Neural cell (in vitro differentiated cells): Measurements from ENCODE around the gene RAB34. TPM values are rescaled to one million over a fixed set of nuclear protein-coding genes. Genes with fewer than 3 reads are reported as not detected.

Experiments
- H2AFZ ChIP-seq: fragments of 200-600, 300-800 bp; sonication (generic), shearing (Covaris generic); 2 replicates; pipeline ENCODE4 v1.6.0; 2014; ENCODE audit warnings: low read depth, mild to moderate bottlenecking, antibody characterized with exemption, low read length, moderate library complexity
- H3F3A ChIP-seq: fragments of 200-600 bp; shearing (Covaris generic); 2 replicates; pipeline ENCODE4 v1.6.1; 2016; ENCODE audit warnings: mild to moderate bottlenecking, moderate library complexity, mixed read lengths, antibody characterized with exemption, low read length; ENCODE audit not compliant: insufficient read depth, poor library complexity, severe bottlenecking
- H3K27ac ChIP-seq: fragments of 200-600, 300-800 bp; sonication (generic), shearing (Covaris generic); 2 replicates; pipeline ENCODE4 v1.5.1; 2014; ENCODE audit warnings: mild to moderate bottlenecking, low read length, moderate library complexity
- H3K27me3 ChIP-seq: fragments of 300-800, 200-600 bp; sonication (generic), shearing (Covaris generic); 2 replicates; pipeline ENCODE4 v1.6.0; 2014; ENCODE audit warnings: mild to moderate bottlenecking, low read depth, low read length, moderate library complexity; ENCODE audit not compliant: insufficient read depth
- H3K36me3 ChIP-seq: fragments of 300-800, 200-600 bp; sonication (generic), shearing (Covaris generic); 2 replicates; pipeline ENCODE4 v1.5.1; 2014; ENCODE audit warnings: mild to moderate bottlenecking, antibody characterized with exemption, low read length, moderate library complexity; ENCODE audit not compliant: insufficient read depth
- H3K4me2 ChIP-seq: fragments of 300-800, 200-600 bp; sonication (generic), shearing (Covaris generic); 2 replicates; pipeline ENCODE4 v1.6.0; 2014; ENCODE audit warnings: mild to moderate bottlenecking, low read length
- H3K4me3 ChIP-seq: fragments of 300-800, 200-600 bp; sonication (generic), shearing (Covaris generic); 2 replicates; pipeline ENCODE4 v1.5.1; 2014; ENCODE audit warnings: mild to moderate bottlenecking, low read length, moderate library complexity
- H3K79me2 ChIP-seq: fragments of 200-600 bp; shearing (Covaris generic); replicated peaks from 2 replicates; pipeline ENCODE4 v1.6.0; 2014; ENCODE audit warnings: mild to moderate bottlenecking, low read length, moderate library complexity; ENCODE audit not compliant: insufficient read depth
- H3K9ac ChIP-seq: fragments of 300-800, 200-600 bp; sonication (generic), shearing (Covaris generic); 2 replicates; pipeline ENCODE4 v1.6.1; 2016; ENCODE audit warnings: mild to moderate bottlenecking, low read length, mixed read lengths
- H3K9me2 ChIP-seq: fragments of 200-600 bp; shearing (Covaris generic); 2 replicates; pipeline ENCODE4 v1.6.1; 2016; ENCODE audit warnings: mild to moderate bottlenecking, low read length, mixed read lengths; ENCODE audit not compliant: insufficient read depth
- H3K9me3 ChIP-seq: fragments of 200-600, 300-800 bp; sonication (generic), shearing (Covaris generic); 2 replicates; pipeline ENCODE4 v1.6.1; 2016; ENCODE audit warnings: mild to moderate bottlenecking, mixed run types, low read length, moderate library complexity, mixed read lengths
- H4K20me1 ChIP-seq: fragments of 200-600 bp; shearing (Covaris generic); 2 replicates; pipeline ENCODE4 v1.6.1; 2016; ENCODE audit warnings: mild to moderate bottlenecking, mixed run types; ENCODE audit not compliant: insufficient read depth
- CTCF ChIP-seq: fragments of 450-650 bp; IDR thresholded peaks from 2 replicates; pipeline ENCODE4 v1.5.1; 2014; ENCODE audit warnings: antibody characterized with exemption, mild to moderate bottlenecking, moderate library complexity; ENCODE audit not compliant: poor library complexity, severe bottlenecking
- EP300 ChIP-seq: fragments of 450-650 bp; conservative IDR thresholded peaks from 2 replicates; pipeline ENCODE4 v1.6.1; 2014; ENCODE audit warnings: antibody characterized with exemption, mild to moderate bottlenecking, moderate library complexity; ENCODE audit not compliant: poor library complexity, severe bottlenecking
- EZH2 ChIP-seq: fragments of 200-600, 300-800 bp; shearing (Covaris generic), sonication (generic); IDR thresholded peaks from 2 replicates; pipeline ENCODE4 v1.6.1; 2014; ENCODE audit warnings: antibody characterized with exemption, low read length, borderline replicate concordance, mild to moderate bottlenecking; ENCODE audit not compliant: insufficient read depth, poor library complexity, severe bottlenecking
- MXI1 ChIP-seq: fragments of 450-650 bp; conservative IDR thresholded peaks from 2 replicates; pipeline ENCODE4 v1.6.1; 2014; ENCODE audit warnings: antibody characterized with exemption, mild to moderate bottlenecking; ENCODE audit not compliant: poor library complexity, severe bottlenecking
- POLR2AphosphoS5 ChIP-seq: IDR thresholded peaks from 2 replicates; pipeline ENCODE4 v1.6.1; 2012
- RAD21 ChIP-seq: fragments of 450-650 bp; conservative IDR thresholded peaks from 2 replicates; pipeline ENCODE4 v1.6.1; 2014; ENCODE audit warnings: antibody characterized with exemption, mild to moderate bottlenecking, moderate library complexity
- REST ChIP-seq: IDR thresholded peaks from 2 replicates; pipeline ENCODE4 v1.6.1; 2012; ENCODE audit warnings: borderline replicate concordance
- SMC3 ChIP-seq: fragments of 450-650 bp; conservative IDR thresholded peaks from 2 replicates; pipeline ENCODE4 v1.6.1; 2014; ENCODE audit warnings: antibody characterized with exemption, mild to moderate bottlenecking, moderate library complexity; ENCODE audit not compliant: poor library complexity
- TAF1 ChIP-seq: IDR thresholded peaks from 2 replicates; pipeline ENCODE4 v1.6.1; 2012; ENCODE audit warnings: low read depth
- polyA plus RNA-seq: library from polyadenylated mRNA; depleted of rRNA; stranded (reverse); fragments of >200 nt; gene quantifications from 2 replicates; pipeline ENCODE4 v1.2.3, GENCODE V29; 2014
- small RNA-seq, 3 experiments: library from RNA; depleted of rRNA; stranded (forward); fragments of <200 nt; gene quantifications; one replicate each; pipeline ENCODE3, GENCODE V24; 2012

The RAB34 gene
- polyA plus RNA-seq, 1 donor from 2014 or later: 9.3 TPM

GRCh38 chr17:28665994-28666393 lies 51.7 kb downstream of the RAB34 start:
- Histone ChIP-seq H3K9ac (no peak overlapping the region), H3K36me3 (peaks cover 7% of the 10 kb centered on the region), H3K4me2 (no peak overlapping the region), H4K20me1 (peaks cover 4% of the 10 kb centered on the region), H3K27me3 (no peaks in the 10 kb centered on the region), H3K9me3 (no peaks in the 10 kb centered on the region), H2AFZ (no peak overlapping the region), H3K27ac (no peak overlapping the region), H3F3A (no peaks in the 10 kb centered on the region), H3K79me2 (peaks cover 62% of the 10 kb centered on the region), H3K4me3 (no peak overlapping the region), H3K9me2 (no peaks in the 10 kb centered on the region)
- TF ChIP-seq MXI1 (no peak), EZH2 (no peak), RAD21 (no peak), REST (no peak), SMC3 (no peak), CTCF (no peak), POLR2AphosphoS5 (no peak), EP300 (no peak), TAF1 (no peak)

Small RNAs within 50 kb of the gene (small RNA-seq; reads per million reads assigned to genes)
- gene SNORD42A (0 reads per million in 3 experiments), gene SNORD42B (2.9 to 6.0 (median 4.4) reads per million in 3 experiments), gene SNORD4A (0 reads per million in 3 experiments), gene SNORD4B (0 reads per million in 3 experiments)

Other genes with a start within 250 kb of the RAB34 start
- gene SLC13A2, start 244.2 kb downstream of the RAB34 start, polyA plus RNA-seq: not detected in 2 replicates
- gene FOXN1, start 211.5 kb downstream of the RAB34 start, polyA plus RNA-seq: not detected in 2 replicates
- 218 and 231 TPM in 2 replicates for gene UNC119, start 165.2 kb downstream of the RAB34 start, polyA plus RNA-seq
- gene PIGS, start 146.3 kb downstream of the RAB34 start, polyA plus RNA-seq: 37.6 and 58.5 TPM in 2 replicates
- gene ALDOC, start 141.0 kb downstream of the RAB34 start, polyA plus RNA-seq: 3.6 and 4.0 TPM in 2 replicates
- 19.9 and 21.2 TPM in 2 replicates for gene SPAG5, start 118.8 kb downstream of the RAB34 start, polyA plus RNA-seq
- 45.7 and 47.5 TPM in 2 replicates for gene RSKR, start 103.7 kb downstream of the RAB34 start, polyA plus RNA-seq
- gene BLTP2, start 72.7 kb downstream of the RAB34 start, polyA plus RNA-seq: 52.1 and 54.4 TPM in 2 replicates
- gene SDF2, start 56.0 kb downstream of the RAB34 start, polyA plus RNA-seq: 113 and 129 TPM in 2 replicates
- gene SUPT6H, start 55.7 kb downstream of the RAB34 start, polyA plus RNA-seq: 19.0 and 20.4 TPM in 2 replicates
- gene PROCA1, start 6.0 kb downstream of the RAB34 start, polyA plus RNA-seq: 18.8 and 20.7 TPM in 2 replicates
- gene RPL23A, start 2.1 kb upstream of the RAB34 start, polyA plus RNA-seq: 292 and 297 TPM in 2 replicates
- gene TLCD1, start 8.4 kb upstream of the RAB34 start, polyA plus RNA-seq: not detected in 2 replicates
- 1.5 and 2.0 TPM in 2 replicates for gene NEK8, start 10.9 kb upstream of the RAB34 start, polyA plus RNA-seq
- 139 and 146 TPM in 2 replicates for gene TRAF4, start 26.1 kb upstream of the RAB34 start, polyA plus RNA-seq
- gene FAM222B, start 124.9 kb upstream of the RAB34 start, polyA plus RNA-seq: 1.9 and 6.4 TPM in 2 replicates
- 24.2 and 31.8 TPM in 2 replicates for gene ERAL1, start 137.1 kb upstream of the RAB34 start, polyA plus RNA-seq
- gene FLOT2, start 179.9 kb upstream of the RAB34 start, polyA plus RNA-seq: 27.5 and 34.5 TPM in 2 replicates
- 91.1 and 93.2 TPM in 2 replicates for gene DHRS13, start 185.2 kb upstream of the RAB34 start, polyA plus RNA-seq
- gene PHF12, start 233.7 kb upstream of the RAB34 start, polyA plus RNA-seq: 10.4 and 12.9 TPM in 2 replicates